ENCODE results near the gene PRRT3. TPM values are rescaled to one million over a fixed set of nuclear protein-coding genes. Genes with fewer than 3 reads are reported as not detected.
A peak's percentile ranks its signal among the peaks of the same experiment; 100 is the strongest.

Gene PRRT3
- total and polyA plus RNA-seq, 12 donors: 0.30 to 6.4 (median 3.0) TPM

DNA sequence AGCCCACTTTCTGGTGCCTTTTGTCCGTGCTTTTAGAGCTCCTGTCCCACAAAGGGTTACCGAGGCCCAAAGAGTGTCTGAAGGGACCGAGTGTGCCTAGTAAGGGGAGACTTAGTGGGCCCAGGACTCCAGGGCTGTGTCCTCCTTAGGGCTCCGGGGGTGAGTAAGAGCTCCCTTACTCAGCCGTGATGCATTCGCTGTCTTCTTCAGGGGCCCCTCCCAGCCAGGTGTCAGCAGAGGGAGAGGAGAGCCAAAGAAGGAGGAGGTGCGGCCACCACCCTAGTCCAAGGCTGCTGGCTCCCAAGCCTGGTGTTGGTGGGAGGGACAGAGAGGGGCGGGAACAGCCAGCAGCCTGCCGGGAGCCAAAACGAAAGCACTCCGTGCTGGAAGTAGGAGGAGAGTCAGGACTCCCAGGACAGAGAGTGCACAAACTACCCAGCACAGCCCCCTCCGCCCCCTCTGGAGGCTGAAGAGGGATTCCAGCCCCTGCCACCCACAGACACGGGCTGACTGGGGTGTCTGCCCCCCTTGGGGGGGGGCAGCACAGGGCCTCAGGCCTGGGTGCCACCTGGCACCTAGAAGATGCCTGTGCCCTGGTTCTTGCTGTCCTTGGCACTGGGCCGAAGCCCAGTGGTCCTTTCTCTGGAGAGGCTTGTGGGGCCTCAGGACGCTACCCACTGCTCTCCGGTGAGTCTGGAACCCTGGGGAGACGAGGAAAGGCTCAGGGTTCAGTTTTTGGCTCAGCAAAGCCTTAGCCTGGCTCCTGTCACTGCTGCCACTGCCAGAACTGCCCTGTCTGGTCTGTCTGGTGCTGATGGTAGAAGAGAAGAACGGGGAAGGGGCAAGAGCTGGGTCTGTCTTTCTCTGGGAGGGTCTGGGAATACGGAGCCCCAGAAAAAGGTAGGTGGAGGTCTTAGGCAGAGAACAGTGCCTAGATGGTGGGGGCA, 35.2 kb downstream of the PRRT3 start, which contains the start of gene IL17RC:
TSS of gene IL17RC (plus strand) at position 365 of the 947 bp plus-strand sequence. CDS start at position 583, 218 bp downstream.
- DNase-seq: peak; percentile 90 to 97 (median 96)
- TF ChIP-seq CTCF (IDR thresholded peaks at IDR 0.05) (no peak), POLR2A (IDR thresholded peaks at IDR 0.05) (peak in 1 of 2 donors; percentile 88)
- H3K27me3 ChIP-seq: no peaks in the 10 kb centered on the region
- H3K4me1 ChIP-seq (replicated peaks in 1 of 2): peaks cover 31 to 59% of the 10 kb centered on the region in 2 donors
- 6 to 8% (median 7%) methylated on average over 7 to 19 of the region's 19 CpGs for WGBS, 4 donors
- peak within 1 kb of the TSS; percentile 64 to 95 (median 84) for H3K27ac ChIP-seq
- intact Hi-C loops (cut with DNase I): no loop called here
- peak within 1 kb of the TSS in 3 of 4 donors; percentile 30 to 69 (median 42) for H3K4me3 ChIP-seq
- H3K9me3 ChIP-seq (replicated peaks in 1 of 3): no peaks in the 10 kb centered on the region
- no peaks in the 10 kb centered on the region for H3K36me3 ChIP-seq (replicated peaks in 1 of 2)

- intact Hi-C loops (cut with DNase I): no loop called here
- Histone ChIP-seq H3K4me1 (replicated peaks in 1 of 2) (peaks cover 31 to 62% of the 10 kb centered on the region in 2 donors), H3K9me3 (replicated peaks in 1 of 3) (no peaks in the 10 kb centered on the region), H3K27me3 (no peaks in the 10 kb centered on the region), H3K27ac (peak overlapping the region; percentile 59 to 95 (median 84)), H3K4me3 (peak overlapping the region in 1 of 4 donors; percentile 69), H3K36me3 (replicated peaks in 1 of 2) (no peaks in the 10 kb centered on the region)
- TF ChIP-seq POLR2A (IDR thresholded peaks at IDR 0.05) (no peak), CTCF (IDR thresholded peaks at IDR 0.05) (no peak)
- DNase-seq: peak in 2 of 7 donors; percentile 31 to 38
- WGBS, 4 donors: 39 to 49% (median 44%) methylated on average over 4 to 7 of the region's 7 CpGs
Observed at GRCh38 chr3:9916346-9916733, 35.9 kb downstream of the PRRT3 start.

DNA sequence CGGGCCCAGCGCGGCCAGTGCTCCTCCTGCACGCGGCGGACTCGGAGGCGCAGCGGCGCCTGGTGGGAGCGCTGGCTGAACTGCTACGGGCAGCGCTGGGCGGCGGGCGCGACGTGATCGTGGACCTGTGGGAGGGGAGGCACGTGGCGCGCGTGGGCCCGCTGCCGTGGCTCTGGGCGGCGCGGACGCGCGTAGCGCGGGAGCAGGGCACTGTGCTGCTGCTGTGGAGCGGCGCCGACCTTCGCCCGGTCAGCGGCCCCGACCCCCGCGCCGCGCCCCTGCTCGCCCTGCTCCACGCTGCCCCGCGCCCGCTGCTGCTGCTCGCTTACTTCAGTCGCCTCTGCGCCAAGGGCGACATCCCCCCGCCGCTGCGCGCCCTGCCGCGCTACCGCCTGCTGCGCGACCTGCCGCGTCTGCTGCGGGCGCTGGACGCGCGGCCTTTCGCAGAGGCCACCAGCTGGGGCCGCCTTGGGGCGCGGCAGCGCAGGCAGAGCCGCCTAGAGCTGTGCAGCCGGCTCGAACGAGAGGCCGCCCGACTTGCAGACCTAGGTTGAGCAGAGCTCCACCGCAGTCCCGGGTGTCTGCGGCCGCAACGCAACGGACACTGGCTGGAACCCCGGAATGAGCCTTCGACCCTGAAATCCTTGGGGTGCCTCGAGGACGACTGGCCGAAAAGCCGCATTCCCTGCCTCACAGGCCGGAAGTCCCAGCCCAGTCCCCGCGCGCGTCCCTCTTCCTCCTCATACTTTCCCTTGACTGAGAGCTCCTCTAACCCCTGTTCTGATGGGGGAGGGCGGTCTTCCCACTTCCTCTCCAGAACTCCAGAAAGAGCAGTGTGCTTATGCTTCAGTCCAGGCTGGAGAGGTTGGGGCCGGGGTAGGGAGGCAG, 36.7 kb downstream of the PRRT3 start:
- Histone ChIP-seq H3K9me3 (replicated peaks in 1 of 3) (no peaks in the 10 kb centered on the region), H3K36me3 (replicated peaks in 1 of 2) (no peaks in the 10 kb centered on the region), H3K27ac (peak overlapping the region; percentile 64 to 95 (median 84)), H3K27me3 (no peaks in the 10 kb centered on the region), H3K4me3 (peak overlapping the region in 2 of 4 donors; percentile 20 to 69), H3K4me1 (replicated peaks in 1 of 2) (peaks cover 31 to 62% of the 10 kb centered on the region in 2 donors)
- intact Hi-C loops (cut with DNase I): no loop called here
- TF ChIP-seq POLR2A (IDR thresholded peaks at IDR 0.05) (peak; percentile 47 to 60), CTCF (IDR thresholded peaks at IDR 0.05) (peak in 4 of 6 experiments; percentile 19 to 58 (median 42))
- DNase-seq: peak; percentile 72 to 87 (median 75)
- 0 to 1% (median 1%) methylated on average over 8 to 99 of the region's 99 CpGs for WGBS, 4 donors
